ENCODE results near the gene HOXC6. TPM values are rescaled to one million over a fixed set of nuclear protein-coding genes. Genes with fewer than 3 reads are reported as not detected.

The HOXC6 gene
- total RNA-seq, 6 experiments from 2014 or later: 0.12 to 2.1 (median 1.6) TPM

- TF ChIP-seq CTCF (IDR thresholded peaks at IDR 0.05): no peak
- peaks cover 17% of the 10 kb centered on the region for H3K4me1 Mint-ChIP-seq (ENCODE audit: low read depth)
- H3K9me3 Mint-ChIP-seq: no peaks in the 10 kb centered on the region
- no peak overlapping the region for H3K4me3 Mint-ChIP-seq
- H3K27me3 Mint-ChIP-seq (ENCODE audit: insufficient read depth): peaks cover 72% of the 10 kb centered on the region
- H3K36me3 Mint-ChIP-seq (ENCODE audit: low read depth): no peaks in the 10 kb centered on the region
- no peak overlapping the region for H3K27ac Mint-ChIP-seq
- no peak for DNase-seq
Observed at GRCh38 chr12:54011665-54012532, 16.3 kb upstream of the HOXC6 start.

GRCh38 chr12:54012631-54013409, 15.4 kb upstream of the HOXC6 start:
- Mint-ChIP-seq H3K4me3 (no peak overlapping the region), H3K27ac (no peak overlapping the region), H3K27me3 (ENCODE audit: insufficient read depth) (peaks cover 69% of the 10 kb centered on the region), H3K4me1 (ENCODE audit: low read depth) (peaks cover 24% of the 10 kb centered on the region), H3K36me3 (ENCODE audit: low read depth) (no peaks in the 10 kb centered on the region), H3K9me3 (no peaks in the 10 kb centered on the region)
- DNase-seq: no peak
- TF ChIP-seq CTCF (IDR thresholded peaks at IDR 0.05): no peak

- peaks cover 24% of the 10 kb centered on the region for H3K4me1 Mint-ChIP-seq (ENCODE audit: low read depth)
- H3K27ac Mint-ChIP-seq: no peak overlapping the region
- H3K36me3 Mint-ChIP-seq (ENCODE audit: low read depth): no peaks in the 10 kb centered on the region
- TF ChIP-seq CTCF (IDR thresholded peaks at IDR 0.05): no peak
- no peaks in the 10 kb centered on the region for H3K9me3 Mint-ChIP-seq
- peaks cover 59% of the 10 kb centered on the region for H3K27me3 Mint-ChIP-seq (ENCODE audit: insufficient read depth)
- H3K4me3 Mint-ChIP-seq: no peak overlapping the region
- no peak for DNase-seq
Observed at GRCh38 chr12:54014377-54015017, 13.7 kb upstream of the HOXC6 start.

- Mint-ChIP-seq H3K9me3 (no peaks in the 10 kb centered on the region), H3K4me3 (no peak overlapping the region), H3K27me3 (ENCODE audit: insufficient read depth) (peaks cover 57% of the 10 kb centered on the region), H3K36me3 (ENCODE audit: low read depth) (no peaks in the 10 kb centered on the region), H3K27ac (no peak overlapping the region), H3K4me1 (ENCODE audit: low read depth) (peaks cover 30% of the 10 kb centered on the region)
- no peak for TF ChIP-seq CTCF (IDR thresholded peaks at IDR 0.05)
- no peak for DNase-seq
Observed at GRCh38 chr12:54015018-54015931, 13.0 kb upstream of the HOXC6 start.

- Mint-ChIP-seq H3K27ac (no peak overlapping the region; the same call in 1 of the 2 replicates), H3K4me3 (peak overlapping the region; percentile 89; the same call in 1 of the 2 replicates), H3K36me3 (ENCODE audit: low read depth) (no peaks in the 10 kb centered on the region), H3K4me1 (ENCODE audit: low read depth) (peaks cover 28% of the 10 kb centered on the region), H3K27me3 (ENCODE audit: insufficient read depth) (peaks cover 54% of the 10 kb centered on the region), H3K9me3 (no peaks in the 10 kb centered on the region)
- DNase-seq: no peak
- TF ChIP-seq CTCF (IDR thresholded peaks at IDR 0.05): no peak
Observed at GRCh38 chr12:54016051-54016450, 12.2 kb upstream of the HOXC6 start.
